ENCODE measurements around the gene SLC46A2. TPM values are rescaled to one million over a fixed set of nuclear protein-coding genes. Genes with fewer than 3 reads are reported as not detected.
A peak's percentile ranks its signal among the peaks of the same experiment; 100 is the strongest.

SLC46A2 gene
- total RNA-seq, 4 donors from 2014 or later, result not detected

DNA sequence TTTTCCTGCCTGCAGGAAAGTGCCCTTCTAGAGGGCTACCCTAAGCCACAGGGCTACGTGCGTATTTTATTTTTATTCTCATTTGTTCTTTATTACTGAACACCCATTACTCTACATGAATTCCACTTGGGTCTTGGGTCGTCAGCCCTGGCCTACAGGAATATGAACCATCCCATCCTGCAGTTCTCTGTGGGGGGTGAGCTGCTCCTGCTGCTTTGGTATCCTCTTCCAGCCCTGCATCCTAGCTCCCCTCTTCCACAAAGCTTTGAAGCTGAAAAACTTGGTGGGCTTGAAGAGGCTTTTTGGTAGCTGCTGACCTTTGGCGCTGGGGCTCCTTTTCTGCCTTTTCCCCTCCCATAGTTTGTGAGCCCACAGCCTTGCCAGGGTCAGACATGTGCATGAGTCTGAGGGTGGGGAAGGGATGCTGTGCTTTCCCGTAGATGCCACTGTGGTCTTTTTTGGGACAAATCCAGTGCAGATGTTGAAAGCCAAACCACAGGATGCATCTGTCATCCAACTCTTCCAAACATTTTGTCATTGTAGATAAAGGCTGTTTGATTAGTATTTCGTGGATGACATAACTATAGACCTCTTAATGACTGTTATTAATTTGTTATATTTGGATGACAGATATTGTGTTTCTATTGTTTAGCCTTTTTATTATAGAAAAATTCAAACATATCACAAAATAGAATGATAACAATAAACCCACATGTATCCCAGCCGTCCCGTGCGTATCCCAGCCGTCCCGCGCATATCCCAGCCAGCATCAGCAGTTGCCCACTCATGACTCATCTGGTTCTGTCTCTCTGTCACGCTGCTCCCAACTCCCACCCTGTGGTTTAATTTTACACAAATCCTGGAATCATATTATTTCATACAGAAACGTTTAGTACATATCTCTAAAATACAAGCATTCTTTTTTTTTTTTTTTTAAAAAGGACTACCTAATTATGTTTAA lies 43.9 kb downstream of the SLC46A2 start:
- in situ Hi-C loops (cut with MboI; ENCODE audit: low pct_ligation_motif_present in 1 of 4, low pct_unique_long_range_greater_than_20kb in 1 of 4, low sequenced_read_pairs in 3 of 4), result loop anchor here in 1 of 4 donors (10.0 kb wide), 1 partner anchor 58 kb away; no protein-coding TSS in a partner anchor
- Histone ChIP-seq H3K27ac (no peak overlapping the region), H3K36me3 (peaks cover 0 to 4% (median 0%) of the 10 kb centered on the region in 4 donors), H3K9me3 (no peaks in the 10 kb centered on the region), H3K4me1 (peaks cover 0 to 6% (median 2%) of the 10 kb centered on the region in 4 donors), H3K27me3 (no peaks in the 10 kb centered on the region), H3K4me3 (no peak overlapping the region)
- intact Hi-C loops (cut with DNase I; ENCODE audit: low total_unique reads), result no loop called here
- no peak for DNase-seq
- WGBS, 2 donors (ENCODE audit: low coverage in 1 of 2), result 76 to 79% methylated on average over 9 to 14 of the region's 14 CpGs
- TF ChIP-seq POLR2AphosphoS5 (IDR thresholded peaks at IDR 0.05) (no peak), POLR2A (IDR thresholded peaks at IDR 0.05) (no peak), EP300 (IDR thresholded peaks at IDR 0.05; ENCODE audit: low read depth) (no peak)
- TF ChIP-seq, protein P1, sequence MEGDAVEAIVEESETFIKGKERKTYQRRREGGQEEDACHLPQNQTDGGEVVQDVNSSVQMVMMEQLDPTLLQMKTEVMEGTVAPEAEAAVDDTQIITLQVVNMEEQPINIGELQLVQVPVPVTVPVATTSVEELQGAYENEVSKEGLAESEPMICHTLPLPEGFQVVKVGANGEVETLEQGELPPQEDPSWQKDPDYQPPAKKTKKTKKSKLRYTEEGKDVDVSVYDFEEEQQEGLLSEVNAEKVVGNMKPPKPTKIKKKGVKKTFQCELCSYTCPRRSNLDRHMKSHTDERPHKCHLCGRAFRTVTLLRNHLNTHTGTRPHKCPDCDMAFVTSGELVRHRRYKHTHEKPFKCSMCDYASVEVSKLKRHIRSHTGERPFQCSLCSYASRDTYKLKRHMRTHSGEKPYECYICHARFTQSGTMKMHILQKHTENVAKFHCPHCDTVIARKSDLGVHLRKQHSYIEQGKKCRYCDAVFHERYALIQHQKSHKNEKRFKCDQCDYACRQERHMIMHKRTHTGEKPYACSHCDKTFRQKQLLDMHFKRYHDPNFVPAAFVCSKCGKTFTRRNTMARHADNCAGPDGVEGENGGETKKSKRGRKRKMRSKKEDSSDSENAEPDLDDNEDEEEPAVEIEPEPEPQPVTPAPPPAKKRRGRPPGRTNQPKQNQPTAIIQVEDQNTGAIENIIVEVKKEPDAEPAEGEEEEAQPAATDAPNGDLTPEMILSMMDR (IDR thresholded peaks at IDR 0.05), result no peak

DNA sequence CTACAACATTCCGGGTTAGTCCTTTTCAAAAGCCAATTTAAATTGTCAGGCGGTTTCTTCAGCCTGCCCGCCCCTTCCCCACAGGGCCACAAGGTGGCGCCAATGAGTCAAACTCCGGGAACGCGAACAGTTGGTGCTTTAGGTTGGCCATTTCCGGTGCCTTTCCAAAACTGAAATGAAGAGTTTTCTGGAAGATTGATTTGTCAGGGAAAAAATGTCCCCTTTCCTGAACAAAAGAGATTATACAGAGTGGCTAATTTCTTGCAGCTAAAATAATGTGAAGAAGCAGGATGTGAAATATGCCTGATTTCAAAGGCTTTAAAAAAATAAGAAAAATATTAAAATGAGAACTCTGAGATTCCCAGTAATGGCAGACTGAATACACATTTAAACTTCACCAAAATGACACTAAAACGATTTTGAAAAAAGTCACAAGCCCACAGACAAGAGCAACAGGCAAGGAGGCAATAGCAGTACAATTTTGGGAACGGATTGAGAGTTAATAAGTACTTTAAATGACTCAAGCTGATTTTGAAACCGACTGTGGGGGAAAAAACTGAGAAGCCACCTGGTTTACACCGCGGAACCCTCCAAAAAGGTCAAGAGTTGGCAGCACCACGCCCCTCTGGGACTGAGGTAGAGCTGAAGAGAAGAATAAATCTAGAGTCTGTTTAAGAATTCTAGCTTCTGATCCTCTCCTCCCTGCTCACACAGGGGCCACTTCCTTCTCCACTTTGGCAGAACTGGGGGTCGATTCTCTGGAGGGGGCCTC lies 45.7 kb downstream of the SLC46A2 start:
- in situ Hi-C loops (cut with MboI; ENCODE audit: low pct_ligation_motif_present in 1 of 4, low pct_unique_long_range_greater_than_20kb in 1 of 4, low sequenced_read_pairs in 3 of 4), result loop anchor here in 1 of 4 donors (10.0 kb wide), 1 partner anchor 60 kb away; no protein-coding TSS in a partner anchor
- TF ChIP-seq POLR2AphosphoS5 (IDR thresholded peaks at IDR 0.05) (no peak), POLR2A (IDR thresholded peaks at IDR 0.05) (no peak), EP300 (IDR thresholded peaks at IDR 0.05; ENCODE audit: low read depth) (no peak)
- TF ChIP-seq, protein P1 (IDR thresholded peaks at IDR 0.05), result peak; percentile 91 to 99 (median 96)
- WGBS, 2 donors (ENCODE audit: low coverage in 1 of 2), result 32 to 36% methylated on average over 7 to 15 of the region's 15 CpGs
- H3K36me3 ChIP-seq, result peaks cover 0 to under 1% (median 0%) of the 10 kb centered on the region in 4 donors
- DNase-seq, result peak; percentile 82
- peaks cover 0 to 10% (median 2%) of the 10 kb centered on the region in 4 donors for H3K4me1 ChIP-seq
- H3K27ac ChIP-seq, result no peak overlapping the region
- H3K27me3 ChIP-seq, result no peaks in the 10 kb centered on the region
- intact Hi-C loops (cut with DNase I; ENCODE audit: low total_unique reads), result no loop called here
- no peaks in the 10 kb centered on the region for H3K9me3 ChIP-seq
- H3K4me3 ChIP-seq, result no peak overlapping the region

GRCh38 chr9:112842555-112842954 lies 48.1 kb downstream of the SLC46A2 start:
- 89 to 100% methylated on average over 3 to 4 of the region's 4 CpGs for WGBS, 2 donors (ENCODE audit: low coverage in 1 of 2)
- Histone ChIP-seq H3K36me3 (peaks cover 0 to 10% (median 4%) of the 10 kb centered on the region in 4 donors), H3K4me3 (no peak overlapping the region), H3K4me1 (peaks cover 0 to 17% (median 11%) of the 10 kb centered on the region in 4 donors), H3K9me3 (no peaks in the 10 kb centered on the region), H3K27me3 (no peaks in the 10 kb centered on the region), H3K27ac (no peak overlapping the region)
- TF ChIP-seq EP300 (IDR thresholded peaks at IDR 0.05; ENCODE audit: low read depth), result no peak
- no peak for TF ChIP-seq POLR2A (IDR thresholded peaks at IDR 0.05)
- TF ChIP-seq, protein P1 (IDR thresholded peaks at IDR 0.05), result no peak
- TF ChIP-seq POLR2AphosphoS5 (IDR thresholded peaks at IDR 0.05), result no peak
- intact Hi-C loops (cut with DNase I; ENCODE audit: low total_unique reads), result no loop called here
- in situ Hi-C loops (cut with MboI; ENCODE audit: low pct_ligation_motif_present in 1 of 4, low pct_unique_long_range_greater_than_20kb in 1 of 4, low sequenced_read_pairs in 3 of 4), result loop anchor here in 1 of 4 donors (10.0 kb wide), 1 partner anchor 62 kb away; no protein-coding TSS in a partner anchor
- DNase-seq, result no peak

Measured in transverse colon (tissue), 4 donors.